GM03348 (cell line): Measurements from ENCODE around the gene EPHA2.
A peak's percentile ranks its signal among the peaks of the same experiment; 100 is the strongest.
"Not testable (repeated sequence)": the region's sequence is repeated elsewhere in the genome, so short reads cannot be mapped to it uniquely, and the experiment has no call there.

Experiments used
- DNase-seq: peaks from one replicate; pipeline ENCODE4 v3.0.0; 2012; ENCODE audit warnings: low spot score

EPHA2 gene

DNA sequence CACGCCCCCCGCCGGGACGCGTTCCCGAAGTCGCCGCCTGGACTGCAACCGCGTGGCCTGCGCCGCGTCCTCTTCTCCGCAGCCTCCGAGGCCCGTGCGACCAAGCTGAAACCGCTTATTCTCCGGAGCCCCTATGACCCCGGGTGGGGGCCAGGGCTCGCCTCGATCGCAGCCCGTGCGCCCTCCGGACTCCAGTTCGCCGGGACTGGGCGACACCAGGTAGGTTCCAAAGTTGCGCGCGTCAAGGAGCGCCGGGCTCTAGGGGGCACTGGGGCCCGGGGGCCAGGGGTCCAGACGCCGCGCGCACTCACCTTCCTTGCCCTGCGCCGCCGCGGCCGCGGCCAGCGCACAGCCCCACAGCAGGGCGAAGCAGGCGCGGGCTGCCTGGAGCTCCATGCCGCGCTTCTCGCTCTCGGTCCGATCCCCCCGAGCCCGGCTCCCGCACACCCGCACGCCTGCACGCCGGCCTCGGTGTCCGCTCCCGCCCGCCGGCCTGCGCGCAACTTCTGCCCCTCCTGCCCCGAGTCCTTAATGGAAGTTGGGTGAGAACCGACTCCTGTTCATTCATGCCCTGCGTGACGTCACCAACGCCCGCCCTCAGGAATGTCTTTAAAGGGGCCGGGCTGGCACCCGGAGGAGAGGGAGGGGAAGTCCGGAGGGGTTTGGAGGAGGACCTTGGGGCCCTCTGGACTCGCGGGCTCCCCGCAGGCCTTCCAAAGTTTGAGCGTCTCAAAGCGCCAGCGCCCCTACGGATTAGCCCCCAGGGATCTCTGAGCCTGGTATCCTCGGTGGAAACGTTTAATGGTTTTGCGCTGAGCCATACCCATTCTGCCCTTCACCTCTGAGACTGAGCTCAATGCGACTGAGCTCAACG is at the start of gene EPHA2:
EPHA2 (minus strand) TSS at position 533 of the 874 bp plus-strand sequence; CDS start at position 396, 137 bp downstream.
- peak; percentile 91 for DNase-seq

DNA sequence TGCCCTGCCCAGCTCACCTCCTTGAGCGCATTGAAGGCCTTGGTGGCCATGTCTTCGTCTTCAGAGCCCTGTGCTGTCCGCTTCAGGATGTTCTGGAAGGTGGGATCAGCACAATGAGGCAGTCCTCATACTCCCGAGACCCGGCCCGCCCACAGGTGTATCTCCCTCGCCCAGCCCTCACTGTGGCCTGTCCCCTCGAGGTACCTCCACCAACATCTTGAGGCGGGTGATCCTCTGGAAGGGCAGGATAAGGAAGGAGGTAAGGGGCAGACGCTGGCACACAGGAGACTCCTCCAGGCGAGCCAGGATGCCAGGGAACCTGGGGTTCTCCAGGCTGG is 49.4 kb upstream of the EPHA2 start:
- DNase-seq = no peak

DNA sequence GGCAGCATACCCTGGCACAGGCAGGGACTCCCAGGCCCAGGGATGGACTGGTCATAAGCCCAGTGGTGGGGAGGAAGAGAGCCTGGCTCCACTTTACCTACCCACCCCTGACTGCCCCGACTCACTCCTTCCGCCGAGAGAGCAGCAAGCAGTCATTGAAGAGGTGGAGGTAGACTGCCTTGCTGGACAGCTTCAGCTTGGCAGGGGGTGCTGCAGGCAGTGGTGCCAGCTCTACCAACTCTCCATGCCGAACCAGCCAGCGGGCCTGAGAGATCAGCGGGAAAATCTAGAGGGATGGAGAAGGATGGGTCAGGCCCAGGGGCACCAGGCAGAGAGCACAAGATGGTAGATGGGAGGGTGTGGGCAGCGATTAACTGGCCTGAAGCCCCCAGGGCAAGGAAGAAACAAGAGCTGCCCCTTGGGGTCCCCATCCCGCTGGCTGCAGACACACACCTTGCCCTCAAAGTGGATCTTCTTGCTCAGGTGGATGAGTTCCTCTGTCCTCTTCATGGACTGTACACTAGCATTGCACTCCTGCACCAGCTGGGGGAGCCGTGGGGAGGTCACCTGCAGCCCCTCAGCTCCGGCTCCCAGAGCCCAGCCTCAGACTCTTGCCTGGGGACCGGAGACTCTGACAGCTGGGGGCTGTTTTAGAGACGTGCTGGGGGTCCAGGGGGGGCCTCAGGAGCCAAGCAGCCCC is 48.9 kb upstream of the EPHA2 start:
- no peak for DNase-seq

DNA sequence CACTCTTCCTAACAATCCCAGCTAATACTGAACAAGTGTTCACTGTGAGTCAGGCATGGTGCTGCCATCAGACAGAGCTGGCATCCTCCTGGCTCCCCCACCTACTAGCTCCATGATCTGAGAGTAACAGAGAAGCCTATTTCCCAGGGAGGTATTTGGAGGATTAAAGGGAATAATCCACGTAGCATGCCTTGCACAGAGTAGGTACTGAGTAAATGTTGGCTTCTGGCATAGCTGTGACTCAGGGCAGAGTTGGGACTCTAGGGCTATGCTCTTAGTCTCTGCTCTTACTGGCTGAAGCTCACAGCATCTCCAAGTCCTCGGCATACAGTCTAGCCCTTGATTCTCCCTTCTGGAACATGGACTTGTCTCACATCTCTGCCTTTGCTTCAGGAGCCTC is 48.3 kb upstream of the EPHA2 start:
- DNase-seq = no peak

DNA sequence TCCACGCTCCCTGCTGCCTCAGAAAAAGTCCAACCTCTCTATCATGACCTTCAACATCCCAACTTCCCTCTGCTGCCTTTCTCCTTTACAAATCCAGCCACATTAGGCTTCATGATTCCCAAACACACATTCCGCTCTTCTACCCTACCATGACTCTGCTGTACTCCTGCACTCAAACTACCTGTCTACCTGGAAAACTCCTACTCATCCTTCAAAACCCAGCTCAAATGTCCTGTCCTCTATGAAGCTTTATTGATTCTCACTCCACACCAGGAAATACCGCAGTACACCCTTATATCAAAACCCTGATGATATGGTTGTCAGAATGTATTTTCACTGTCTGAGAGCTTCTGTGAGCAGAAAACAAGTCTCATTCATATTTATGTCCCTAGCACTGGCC is 47.7 kb upstream of the EPHA2 start:
- no peak for DNase-seq

DNA sequence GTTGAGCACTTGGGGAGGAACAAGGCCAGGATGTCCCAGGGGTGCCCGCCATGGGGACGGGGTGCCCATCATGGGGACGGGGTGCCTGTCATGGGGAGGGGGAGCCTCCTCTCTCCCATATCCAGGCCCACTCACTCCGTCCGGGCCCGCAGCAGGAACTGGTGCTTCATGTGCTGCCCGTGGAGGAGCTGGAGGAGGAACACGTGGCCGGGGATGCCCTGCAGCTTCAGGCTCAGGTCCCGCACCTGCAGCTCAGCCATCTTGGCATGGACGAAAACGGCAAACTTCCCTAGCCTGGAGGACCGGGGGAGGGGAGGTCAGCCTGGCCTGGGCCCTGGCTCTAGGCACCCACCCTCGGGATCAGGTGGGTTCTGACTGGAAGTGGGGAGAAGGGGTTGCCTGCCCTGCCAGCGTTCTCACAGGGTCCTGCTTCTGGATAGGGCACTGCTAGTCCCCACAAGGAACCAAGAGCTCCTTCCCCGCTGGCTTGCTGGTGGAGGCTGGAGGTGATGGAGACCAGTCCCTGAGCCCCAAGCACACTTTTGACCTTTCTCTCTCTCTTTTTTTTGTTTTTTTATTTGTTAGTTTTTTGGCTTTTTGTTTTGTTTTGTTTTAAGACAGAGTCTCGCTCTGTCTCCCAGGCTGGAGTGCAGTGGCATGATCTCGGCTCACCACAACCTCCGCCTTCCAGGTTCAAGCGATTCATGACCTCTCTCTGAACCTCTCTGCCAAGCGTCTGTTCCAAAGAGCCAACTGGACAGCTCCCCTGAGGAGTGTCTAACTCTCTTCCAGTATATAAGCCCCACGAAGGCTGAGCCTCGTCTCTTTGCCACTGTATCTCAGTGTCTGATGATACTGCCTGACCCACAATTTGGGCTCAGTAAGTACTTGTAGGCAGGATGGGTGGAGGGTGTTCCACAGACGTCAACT is 46.7 kb upstream of the EPHA2 start:
- no peak for DNase-seq

DNA sequence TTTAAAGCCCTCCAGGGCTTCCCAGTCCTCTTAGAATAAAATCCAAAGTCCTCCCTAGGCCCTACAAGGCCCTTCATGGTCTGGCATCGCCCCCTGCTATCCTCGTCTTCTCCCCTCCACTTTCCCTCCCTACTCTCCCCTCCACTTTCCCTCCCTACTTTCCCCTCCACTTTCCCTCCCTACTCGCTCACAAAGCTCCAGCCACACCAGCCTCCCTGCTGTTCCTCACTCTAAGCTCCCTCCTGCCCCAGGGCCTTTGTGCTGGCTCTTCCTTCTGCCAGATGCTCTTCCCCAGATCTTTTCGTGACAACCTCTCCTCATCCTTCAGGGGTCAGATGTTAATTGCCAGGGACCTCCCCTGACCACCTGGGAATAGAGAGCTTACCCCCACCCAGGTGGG is 43.8 kb upstream of the EPHA2 start:
- no peak for DNase-seq

DNA sequence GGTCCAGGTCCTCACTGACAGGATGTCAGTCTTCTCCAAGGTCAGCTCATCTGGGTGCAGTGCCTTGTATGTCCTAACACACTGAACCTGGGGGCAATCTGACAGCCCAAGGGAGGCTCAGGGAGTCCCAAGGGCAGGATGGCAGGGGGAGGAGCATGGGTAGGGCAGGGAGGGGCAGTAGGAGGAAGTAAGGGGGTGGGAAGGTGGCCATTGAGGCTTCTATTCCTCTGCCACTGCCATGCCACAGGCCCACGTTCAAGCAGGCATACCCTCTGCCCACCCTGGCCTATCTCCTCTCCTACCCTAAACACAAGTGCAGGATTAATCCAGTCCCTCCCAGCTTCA is 43.3 kb upstream of the EPHA2 start:
- no peak for DNase-seq

DNA sequence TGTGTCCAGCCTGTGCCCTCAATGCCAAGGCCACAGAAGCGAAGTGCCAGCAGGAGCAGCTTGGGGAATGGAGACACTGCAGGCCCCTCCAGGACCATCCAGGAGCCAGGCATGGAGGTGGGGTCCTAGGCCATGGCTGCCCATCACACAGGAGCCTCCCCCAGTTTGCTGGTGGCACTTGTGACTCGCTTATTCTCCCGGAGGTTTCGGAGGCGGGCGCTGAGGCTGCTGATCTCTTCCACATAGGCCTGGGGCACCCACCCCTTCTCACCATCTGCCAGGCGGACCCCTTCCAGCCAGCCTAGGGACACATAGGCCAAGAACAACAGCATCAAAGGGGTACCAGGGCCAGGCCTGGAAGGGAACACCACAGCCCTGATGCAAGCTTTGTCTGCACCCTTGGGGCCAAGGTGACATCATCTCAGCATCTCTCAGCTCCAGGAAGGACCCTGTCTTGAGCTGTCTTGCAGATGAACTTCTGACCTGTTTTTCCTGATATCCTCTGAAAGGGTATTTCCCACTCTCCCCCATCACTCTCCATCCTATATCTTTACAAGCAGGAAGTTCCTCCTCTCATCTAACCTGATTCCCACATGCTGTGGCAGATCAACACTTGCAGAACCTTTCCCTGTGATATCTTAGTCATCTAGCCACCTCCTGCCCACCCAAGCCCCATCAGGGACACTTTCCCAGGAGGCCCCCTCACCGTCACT is 42.7 kb upstream of the EPHA2 start:
- DNase-seq = no peak

DNA sequence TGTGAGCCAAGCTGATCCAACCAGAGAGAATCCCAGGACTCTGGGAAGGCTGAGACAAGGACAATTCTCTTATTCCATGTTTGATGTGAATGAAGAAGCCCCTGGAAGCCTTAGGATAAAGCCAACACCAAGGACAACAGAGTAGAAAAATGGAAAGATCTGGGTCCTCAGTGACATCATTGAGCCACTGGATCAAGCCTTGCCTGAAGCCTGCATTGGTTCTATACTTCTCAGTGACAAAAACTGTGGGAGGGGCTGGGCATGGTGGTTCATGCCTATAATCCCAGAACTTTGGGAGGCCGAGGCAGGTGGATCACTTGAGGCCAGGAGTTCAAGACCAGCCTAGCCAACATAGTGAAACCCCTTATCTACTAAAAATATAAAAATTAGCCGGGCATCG is 41.0 kb upstream of the EPHA2 start:
- DNase-seq = no peak

DNA sequence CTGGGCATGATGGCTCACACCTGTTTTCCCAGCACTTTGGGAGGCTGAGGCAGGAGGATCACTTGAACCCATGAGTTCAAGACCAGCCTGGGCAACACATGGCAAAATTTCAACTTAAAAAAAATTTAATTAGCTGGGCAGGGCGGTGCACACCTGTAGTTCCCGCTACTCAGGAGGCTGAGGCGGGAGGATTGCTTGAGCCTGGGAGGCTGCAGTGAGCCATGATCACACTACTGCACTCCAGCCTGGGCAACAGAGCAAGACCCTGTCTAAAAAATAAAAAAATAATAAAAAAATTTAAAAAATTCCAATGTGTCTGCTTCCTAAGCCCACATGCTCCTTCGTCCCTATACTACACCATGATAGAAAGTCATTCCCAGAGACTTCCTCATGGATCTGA is 40.3 kb upstream of the EPHA2 start:
- not testable (repeated sequence) for DNase-seq

DNA sequence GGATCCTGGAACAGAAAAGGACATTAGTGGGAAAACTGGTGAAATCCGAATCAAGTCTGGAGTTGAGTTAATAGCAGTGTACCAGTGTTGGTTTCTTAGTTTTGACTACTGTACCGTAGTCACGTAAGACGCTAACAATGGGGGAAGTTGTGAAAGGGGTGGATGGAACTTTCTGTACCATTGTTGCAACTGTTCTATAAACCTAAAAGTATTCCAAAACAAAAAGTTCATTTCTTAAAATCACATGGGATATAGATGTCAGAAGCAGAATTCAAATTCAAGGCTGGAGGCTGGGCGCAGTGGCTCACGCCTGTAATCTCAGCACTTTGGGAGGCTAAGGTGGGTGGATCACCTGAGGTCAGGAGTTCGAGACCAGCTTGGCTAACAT is 39.6 kb upstream of the EPHA2 start:
- no peak for DNase-seq

DNA sequence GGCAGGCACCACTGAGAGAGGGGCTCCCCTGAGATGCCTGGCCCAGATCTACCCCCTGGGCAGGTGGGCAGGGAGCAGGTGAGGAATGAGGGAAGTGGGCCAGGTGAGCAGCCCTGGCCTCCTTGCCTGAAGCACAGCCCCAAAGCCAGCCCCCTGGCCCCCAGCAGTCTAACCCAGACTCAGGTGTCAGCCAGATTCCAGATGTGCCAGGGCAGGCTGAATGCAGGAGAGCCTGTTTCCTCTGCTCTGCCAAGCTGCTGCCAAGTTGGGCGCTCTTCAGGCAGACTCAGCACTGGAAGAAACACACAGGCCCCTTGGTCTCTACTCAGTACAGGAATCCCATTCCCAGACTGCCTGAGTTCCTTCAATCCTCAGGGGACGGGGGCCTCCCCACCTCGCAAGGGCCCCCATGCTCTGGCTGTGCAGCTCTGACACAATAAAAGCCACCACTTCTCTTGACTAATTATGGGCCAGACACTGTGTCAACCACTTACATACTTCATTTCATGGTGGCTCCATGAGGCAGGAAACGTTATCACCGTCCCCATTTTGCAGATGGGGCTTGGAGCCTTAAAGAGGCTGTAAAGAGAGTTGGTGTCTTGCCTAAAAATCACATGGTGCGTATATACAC is 36.2 kb upstream of the EPHA2 start:
- DNase-seq = no peak

DNA sequence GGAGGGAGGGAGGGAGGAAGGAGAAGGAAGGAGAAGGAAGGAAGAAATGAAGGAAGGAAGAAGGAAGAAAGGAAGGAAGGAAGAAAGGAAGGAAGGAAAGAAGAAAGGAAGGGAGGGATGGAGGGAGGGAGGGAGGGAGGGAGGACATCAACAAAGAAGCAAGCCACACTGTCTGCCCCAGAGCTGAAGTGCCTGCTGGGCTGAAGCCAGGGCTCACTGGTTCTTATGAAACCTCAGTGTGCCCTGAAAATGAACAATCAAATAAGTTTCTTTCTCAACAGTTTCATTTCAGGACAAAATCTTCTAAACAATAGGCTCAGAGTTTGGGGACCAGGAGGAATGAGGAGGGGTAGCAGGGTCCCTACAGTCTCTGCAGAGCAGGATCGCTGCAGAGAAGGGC is 35.4 kb upstream of the EPHA2 start:
- DNase-seq = no peak

DNA sequence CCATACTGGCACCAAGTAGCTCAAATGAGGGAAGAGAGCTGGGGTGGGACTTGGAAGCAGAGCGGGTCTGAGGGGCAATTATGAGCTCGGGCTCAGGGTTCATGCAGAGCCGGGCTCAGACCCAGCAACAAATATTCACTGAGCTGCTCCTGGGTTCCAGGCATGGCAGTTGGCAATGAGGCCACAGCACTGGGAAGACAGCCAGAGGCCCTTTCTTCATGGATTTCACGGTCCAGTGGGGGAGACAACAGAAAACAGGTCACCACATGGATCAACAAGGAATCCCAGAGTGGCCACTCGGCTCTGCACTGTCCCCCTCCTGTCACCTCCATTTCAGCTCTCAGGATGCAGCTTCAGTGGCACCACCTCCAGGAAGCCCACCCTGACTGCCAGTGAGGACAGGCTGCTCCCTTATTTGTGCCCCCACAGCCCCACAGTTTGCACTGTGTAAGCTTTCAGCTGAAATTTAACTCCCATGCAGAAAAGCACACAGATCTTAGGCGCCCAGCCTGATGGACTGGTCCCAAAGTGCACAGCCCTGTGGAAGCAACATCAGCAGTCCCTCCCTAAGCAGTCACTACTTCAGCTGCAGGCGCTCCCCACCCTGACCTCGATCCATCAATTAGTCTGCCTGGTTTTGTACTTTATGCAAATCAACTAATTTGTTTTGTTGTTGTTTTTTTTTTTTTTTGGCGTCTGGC is 34.2 kb upstream of the EPHA2 start:
- no peak for DNase-seq

DNA sequence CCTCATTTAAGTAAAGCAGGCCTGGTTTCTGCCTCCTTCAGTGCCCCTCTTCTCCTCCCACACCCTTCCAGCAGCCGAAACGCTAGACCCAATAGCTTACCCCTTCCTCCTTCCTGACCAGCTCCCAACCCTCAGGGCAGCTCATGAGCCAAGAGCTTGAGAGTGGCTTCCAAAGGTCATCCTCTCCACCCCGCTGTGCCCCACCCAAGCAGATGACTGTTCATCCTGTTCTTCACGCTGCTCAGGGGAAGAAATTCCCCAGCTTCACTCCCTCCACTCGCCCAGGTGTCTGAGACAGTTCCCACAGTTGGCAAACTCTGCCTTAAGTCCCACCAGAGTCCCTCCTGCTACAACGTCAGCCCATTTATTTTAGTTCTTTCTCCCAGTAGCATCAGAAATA is 33.1 kb upstream of the EPHA2 start:
- DNase-seq = no peak

DNA sequence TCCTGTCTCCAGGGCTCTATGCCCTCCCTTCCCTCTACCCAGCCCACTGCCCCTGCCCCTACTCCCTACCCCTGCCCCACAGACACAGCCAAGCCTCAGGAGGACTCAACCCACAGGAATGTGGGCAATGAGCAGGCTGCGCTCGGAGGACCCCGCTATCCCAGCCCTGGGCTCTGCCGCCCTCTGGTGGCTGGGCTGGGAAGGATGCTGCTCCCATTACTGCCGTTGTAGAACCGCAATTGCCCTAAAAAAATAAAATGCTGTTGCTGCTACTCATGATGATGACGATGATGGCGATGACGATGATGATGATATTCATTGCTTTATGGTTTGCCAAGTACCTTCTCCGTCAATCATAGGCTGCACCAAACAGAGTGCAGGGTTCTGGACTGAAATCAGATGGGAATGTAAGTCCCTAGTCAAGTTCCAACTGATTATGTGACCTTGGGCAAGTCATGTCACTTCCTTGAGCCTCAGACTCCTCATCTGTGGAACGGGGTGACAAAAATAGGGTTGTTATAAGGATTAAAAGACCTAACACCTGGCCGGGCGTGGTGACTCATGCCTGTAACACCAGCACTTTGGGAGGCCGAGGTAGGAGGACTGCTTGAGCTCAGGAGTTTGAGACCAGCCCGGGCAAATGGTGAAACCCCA is 32.0 kb upstream of the EPHA2 start:
- peak; percentile 94 for DNase-seq

DNA sequence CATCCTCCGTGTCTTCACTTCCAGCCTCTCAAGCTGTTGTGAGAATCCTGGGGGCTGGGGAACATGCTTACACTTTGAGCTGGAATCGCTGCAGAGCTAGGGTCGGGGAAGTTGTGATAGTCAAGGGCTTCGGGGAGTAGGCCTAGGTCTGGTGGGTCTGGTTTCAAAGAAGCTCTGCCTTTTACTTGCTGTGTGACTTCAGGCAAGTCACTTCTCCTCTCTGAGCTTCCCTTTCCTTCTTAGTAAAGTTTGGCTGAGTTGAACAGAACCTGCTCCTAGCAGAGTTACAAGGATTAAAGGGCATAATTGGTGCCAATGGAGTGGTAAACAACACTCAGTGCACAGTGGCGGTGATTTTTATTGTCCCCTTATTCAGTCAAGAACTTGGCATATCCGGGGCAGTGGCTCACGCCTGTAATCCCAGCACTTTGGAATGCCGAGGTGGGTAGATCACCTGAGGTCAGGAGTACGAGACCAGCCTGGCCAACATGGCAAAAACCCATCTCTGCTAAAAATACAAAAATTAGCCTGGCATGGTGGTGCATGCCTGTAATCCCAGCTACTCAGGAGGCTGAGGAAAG is 30.9 kb upstream of the EPHA2 start:
- DNase-seq = no peak

DNA sequence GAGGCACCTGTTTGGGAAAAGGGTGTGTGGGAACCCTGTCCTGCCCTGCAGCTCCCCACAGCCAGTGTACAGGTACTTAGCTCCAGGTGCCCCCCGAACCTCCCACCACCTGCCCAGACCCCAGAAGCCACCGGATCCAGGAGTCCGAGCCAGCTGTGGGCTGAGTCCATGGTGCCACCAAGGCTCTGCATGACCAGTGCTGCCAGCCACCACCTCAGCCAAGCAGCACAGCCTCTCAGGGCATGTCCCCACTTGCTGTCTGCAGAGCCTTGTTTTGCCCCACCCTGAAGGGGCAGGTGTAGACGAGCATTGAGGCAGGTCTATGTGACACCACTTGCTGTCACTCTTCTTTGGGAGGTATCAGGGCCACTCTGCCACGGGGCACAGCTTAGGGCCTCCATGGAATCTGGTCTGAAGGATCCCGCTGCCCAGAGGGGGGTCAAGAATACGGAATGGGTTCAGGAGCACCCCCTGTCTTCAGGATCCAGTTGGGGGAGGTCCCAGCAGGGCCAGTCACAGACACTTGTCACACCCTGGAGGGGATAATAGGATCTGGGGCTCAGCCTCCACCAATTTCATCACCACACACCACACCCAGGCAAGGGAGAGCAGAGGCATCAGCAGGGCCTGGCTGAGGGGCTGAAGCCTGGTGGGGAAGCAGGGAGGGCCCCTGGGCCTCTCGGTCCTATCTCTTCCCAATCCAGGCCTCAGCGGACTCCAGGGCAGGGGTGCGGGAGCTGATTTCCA is 28.9 kb upstream of the EPHA2 start:
- no peak for DNase-seq
